Sigmoid colon (tissue), 7 donors: ENCODE data around the gene TMEM87A. TPM values are rescaled to one million over a fixed set of nuclear protein-coding genes. Genes with fewer than 3 reads are reported as not detected.

Experiments
- DNase-seq: peaks from one replicate; pipeline ENCODE4 v3.0.0-alpha.2; 2019
- H3K27ac ChIP-seq, 4 donors: fragments of 200-600 bp; sonication (generic); one replicate each; pipeline ENCODE4 v1.5.1; 2016 to 2019; ENCODE audit warnings: mild to moderate bottlenecking in 1 of 4
- H3K27me3 ChIP-seq, 3 donors: fragments of 200-600 bp; sonication (generic); one replicate each; pipeline ENCODE4 v1.5.1; 2019; ENCODE audit warnings: mild to moderate bottlenecking in 1 of 3
- H3K36me3 ChIP-seq, 4 donors: fragments of 200-600 bp; sonication (generic); one replicate each; pipeline ENCODE4 v1.5.1; 2016 to 2019
- H3K4me1 ChIP-seq, 4 donors: fragments of 200-600 bp; sonication (generic); one replicate each; pipeline ENCODE4 v1.5.1; 2017 to 2019
- H3K4me3 ChIP-seq, 4 donors: fragments of 200-600 bp; sonication (generic); one replicate each; pipeline ENCODE4 v1.5.1; 2017 to 2019; ENCODE audit warnings: mild to moderate bottlenecking in 2 of 4, moderate library complexity in 1 of 4
- H3K9me3 ChIP-seq, 4 donors: fragments of 200-600 bp in 3 of 4; sonication (generic) in 3 of 4; one replicate each; pipeline versions ENCODE4 v1.5.1 to v1.6.1; 2013 to 2019
- CTCF ChIP-seq, 4 experiments: fragments of 450-650 bp in 3 of 4; fragments of 200-600 bp in 1 of 4; IDR thresholded peaks; one replicate each; pipeline ENCODE4 v1.5.1; 2016 to 2019; ENCODE audit warnings: antibody characterized with exemption in 4 of 4, mild to moderate bottlenecking in 3 of 4, moderate library complexity in 2 of 4
- EP300 ChIP-seq, 4 donors: sonication (generic); formaldehyde crosslinking; IDR thresholded peaks; one replicate each; pipeline ENCODE4 v1.6.1; 2017; ENCODE audit warnings: antibody characterized with exemption in 4 of 4
- POLR2A ChIP-seq, 2 donors: fragments of 450-650 bp; IDR thresholded peaks; one replicate each; pipeline ENCODE4 v1.6.1; 2016; ENCODE audit warnings: antibody characterized with exemption in 2 of 2, mild to moderate bottlenecking in 2 of 2, moderate library complexity in 2 of 2
- POLR2AphosphoS5 ChIP-seq, 4 donors: sonication (generic); formaldehyde crosslinking; IDR thresholded peaks; one replicate each; pipeline ENCODE4 v1.6.1; 2017; ENCODE audit warnings: antibody characterized with exemption in 4 of 4
- WGBS, 2 donors: extraction: QIAGEN DNeasy Blood & Tissue Kit; methylation state at CpG; one replicate each; pipeline ENCODE4 v1.1.7; 2013; 5-methylcytosine and 5-hydroxymethylcytosine counted together
- intact Hi-C: fragments of 100-400 bp; cut with DNase I; formaldehyde crosslinking; loops from one replicate; pipeline ENCODE4 v1.15.1; 2023
- polyA plus RNA-seq, 3 donors: library from polyadenylated mRNA; stranded (reverse); fragments of 200-250 nt; gene quantifications; one replicate each; pipeline ENCODE4 v1.2.3, GENCODE V29; 2013
- total RNA-seq, 4 donors: library from RNA; depleted of rRNA; stranded (reverse); fragments of >200 nt; gene quantifications; one replicate each; pipeline ENCODE4 v1.1.0, GENCODE V29; 2016
- donor health status: healthy with polysubstance abuse.
- donor health status: Bipolar disorder and iron deficiency.
- donor health status: healthy.

The TMEM87A gene
- total and polyA plus RNA-seq, 7 donors = 9.6 to 45.3 (median 41.0) TPM

- no peak for DNase-seq
- Histone ChIP-seq H3K9me3 (no peaks in the 10 kb centered on the region), H3K4me3 (no peak overlapping the region), H3K4me1 (no peaks in the 10 kb centered on the region), H3K36me3 (peaks cover 20 to 100% (median 26%) of the 10 kb centered on the region in 4 donors), H3K27me3 (no peaks in the 10 kb centered on the region), H3K27ac (no peak overlapping the region)
- TF ChIP-seq POLR2AphosphoS5 (IDR thresholded peaks at IDR 0.05) (no peak), POLR2A (IDR thresholded peaks at IDR 0.05) (no peak), CTCF (IDR thresholded peaks at IDR 0.05) (no peak), EP300 (IDR thresholded peaks at IDR 0.05) (no peak)
- 10 to 52% methylated on average over 1 of the region's 1 CpG for WGBS, 2 donors
- intact Hi-C loops = no loop called here
Observed at GRCh38 chr15:42228036-42228435, 45.2 kb downstream of the TMEM87A start.

- H3K9me3 ChIP-seq = no peaks in the 10 kb centered on the region
- no peaks in the 10 kb centered on the region for H3K4me1 ChIP-seq
- no peak for TF ChIP-seq EP300 (IDR thresholded peaks at IDR 0.05)
- TF ChIP-seq POLR2AphosphoS5 (IDR thresholded peaks at IDR 0.05) = no peak
- no peak for TF ChIP-seq CTCF (IDR thresholded peaks at IDR 0.05)
- no peak for TF ChIP-seq POLR2A (IDR thresholded peaks at IDR 0.05)
- 92 to 94% methylated on average over 5 of the region's 5 CpGs for WGBS, 2 donors
- H3K4me3 ChIP-seq = no peak overlapping the region
- no peak for DNase-seq
- H3K27me3 ChIP-seq = no peaks in the 10 kb centered on the region
- no peak overlapping the region for H3K27ac ChIP-seq
- peaks cover 20 to 96% (median 31%) of the 10 kb centered on the region in 4 donors for H3K36me3 ChIP-seq
- intact Hi-C loops = no loop called here
Observed at GRCh38 chr15:42226648-42227047, 46.6 kb downstream of the TMEM87A start.

GRCh38 chr15:42220216-42220615, 53.0 kb downstream of the TMEM87A start:
- Histone ChIP-seq H3K4me1 (no peaks in the 10 kb centered on the region), H3K9me3 (no peaks in the 10 kb centered on the region), H3K27ac (no peak overlapping the region), H3K4me3 (no peak overlapping the region), H3K36me3 (peaks cover 21 to 89% (median 38%) of the 10 kb centered on the region in 4 donors), H3K27me3 (no peaks in the 10 kb centered on the region)
- TF ChIP-seq CTCF (IDR thresholded peaks at IDR 0.05) = no peak
- no peak for TF ChIP-seq POLR2AphosphoS5 (IDR thresholded peaks at IDR 0.05)
- TF ChIP-seq POLR2A (IDR thresholded peaks at IDR 0.05) = no peak
- TF ChIP-seq EP300 (IDR thresholded peaks at IDR 0.05) = no peak
- 47 to 50% methylated on average over 2 of the region's 2 CpGs for WGBS, 2 donors
- no peak for DNase-seq
- intact Hi-C loops = no loop called here

GRCh38 chr15:42218953-42219592, 54.2 kb downstream of the TMEM87A start:
- H3K27me3 ChIP-seq = no peaks in the 10 kb centered on the region
- H3K9me3 ChIP-seq = no peaks in the 10 kb centered on the region
- peaks cover 21 to 87% (median 35%) of the 10 kb centered on the region in 4 donors for H3K36me3 ChIP-seq
- H3K4me3 ChIP-seq = no peak overlapping the region
- intact Hi-C loops = no loop called here
- no peaks in the 10 kb centered on the region for H3K4me1 ChIP-seq
- H3K27ac ChIP-seq = no peak overlapping the region
- DNase-seq = no peak
- 26 to 35% methylated on average over 2 of the region's 2 CpGs for WGBS, 2 donors
- TF ChIP-seq EP300 (IDR thresholded peaks at IDR 0.05) (no peak), POLR2A (IDR thresholded peaks at IDR 0.05) (no peak), POLR2AphosphoS5 (IDR thresholded peaks at IDR 0.05) (no peak), CTCF (IDR thresholded peaks at IDR 0.05) (no peak)

GRCh38 chr15:42217568-42217967, 55.7 kb downstream of the TMEM87A start:
- no peak for DNase-seq
- no peak overlapping the region for H3K4me3 ChIP-seq
- peaks cover 21 to 85% (median 34%) of the 10 kb centered on the region in 4 donors for H3K36me3 ChIP-seq
- H3K27ac ChIP-seq = no peak overlapping the region
- intact Hi-C loops = no loop called here
- no peaks in the 10 kb centered on the region for H3K4me1 ChIP-seq
- WGBS, 2 donors = 82 to 84% methylated on average over 2 of the region's 2 CpGs
- H3K27me3 ChIP-seq = no peaks in the 10 kb centered on the region
- no peaks in the 10 kb centered on the region for H3K9me3 ChIP-seq
- no peak for TF ChIP-seq EP300 (IDR thresholded peaks at IDR 0.05)
- TF ChIP-seq POLR2AphosphoS5 (IDR thresholded peaks at IDR 0.05) = no peak
- no peak for TF ChIP-seq POLR2A (IDR thresholded peaks at IDR 0.05)
- no peak for TF ChIP-seq CTCF (IDR thresholded peaks at IDR 0.05)
